ENCODE measurements around the gene ACTL6B.

ACTL6B gene

DNA sequence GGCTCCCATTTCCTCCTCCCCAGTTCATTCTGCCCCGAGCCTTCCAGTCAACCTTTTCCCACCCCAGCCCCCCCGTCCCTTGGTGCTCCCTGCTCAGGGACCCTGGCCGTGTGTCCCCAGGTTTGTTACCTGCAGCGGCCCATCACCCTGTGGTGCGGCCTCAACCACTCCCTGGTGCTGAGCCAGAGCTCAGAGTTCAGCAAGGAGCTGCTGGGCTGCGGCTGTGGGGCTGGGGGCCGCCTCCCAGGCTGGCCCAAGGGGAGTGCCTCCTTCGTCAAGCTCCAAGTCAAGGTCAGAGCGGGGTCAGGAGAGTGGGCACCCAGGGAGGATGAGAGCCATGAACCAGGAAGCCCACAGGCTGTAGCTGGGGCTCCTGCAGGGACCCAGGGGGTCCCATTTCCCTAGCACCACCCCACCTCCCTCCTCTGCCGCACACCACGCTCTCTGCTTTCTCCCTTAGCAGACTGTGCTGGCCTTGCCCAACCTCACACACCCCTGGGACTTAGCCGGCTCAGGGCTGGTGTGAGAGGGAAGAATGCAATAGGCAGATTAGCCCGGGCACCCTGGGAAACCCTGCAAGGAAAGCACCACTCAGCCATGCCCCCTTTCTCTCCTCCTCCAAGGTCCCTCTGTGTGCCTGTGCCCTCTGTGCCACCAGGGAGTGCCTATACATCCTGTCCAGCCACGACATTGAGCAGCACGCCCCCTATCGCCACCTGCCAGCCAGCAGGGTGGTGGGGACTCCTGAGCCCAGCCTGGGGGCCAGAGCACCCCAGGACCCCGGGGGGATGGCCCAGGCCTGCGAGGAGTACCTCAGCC, 56.1 kb downstream of the ACTL6B start:
- no peak for DNase-seq

- no peak for DNase-seq
These were observed 57.8 kb downstream of the ACTL6B start for GRCh38 chr7:100598425-100598824.

DNA sequence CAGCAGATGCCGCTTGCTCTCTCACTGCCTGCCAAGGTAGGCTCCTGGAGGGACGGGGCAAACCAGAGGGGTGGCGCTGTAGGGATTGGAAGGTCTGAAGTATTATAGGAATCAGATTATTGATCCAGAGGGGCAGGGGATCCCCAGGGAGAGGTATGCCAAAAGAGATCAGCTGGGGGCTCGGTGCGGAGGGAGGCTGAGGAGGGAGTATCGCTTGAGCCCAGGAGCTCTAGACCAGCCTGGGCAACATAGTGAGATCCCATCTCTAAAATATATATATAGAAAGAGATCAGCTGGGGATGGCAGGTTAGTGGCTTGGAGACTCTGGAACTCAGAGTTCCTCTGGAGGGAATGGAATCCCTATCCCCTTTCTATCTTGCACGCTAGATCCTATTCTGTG, 61.1 kb downstream of the ACTL6B start:
- no peak for DNase-seq

Measured in NCI-H82 (cell line).